ENCODE data around the gene PLPP7.
A peak's percentile ranks its signal among the peaks of the same experiment; 100 is the strongest.

The PLPP7 gene

GRCh38 chr9:131281119-131281965 lies 8.2 kb upstream of the PLPP7 start:
- no peak for DNase-seq (ENCODE audit: low read depth)

GRCh38 chr9:131282175-131282574 lies 7.3 kb upstream of the PLPP7 start:
- no peak for DNase-seq (ENCODE audit: low read depth)

GRCh38 chr9:131282688-131283422 lies 6.7 kb upstream of the PLPP7 start:
- no peak for DNase-seq (ENCODE audit: low read depth)

GRCh38 chr9:131284856-131285255 lies 4.7 kb upstream of the PLPP7 start:
- DNase-seq (ENCODE audit: low read depth) = no peak

- DNase-seq (ENCODE audit: low read depth) = no peak
These were observed 2.2 kb upstream of the PLPP7 start for GRCh38 chr9:131287359-131287758.

GRCh38 chr9:131288217-131288616 lies 1.3 kb upstream of the PLPP7 start:
- no peak for DNase-seq (ENCODE audit: low read depth)

GRCh38 chr9:131290036-131290766 lies 678 bp downstream of the PLPP7 start:
- DNase-seq (ENCODE audit: low read depth) = peak; percentile 29

- no peak for DNase-seq (ENCODE audit: low read depth)
These were observed 1.3 kb downstream of the PLPP7 start for GRCh38 chr9:131290767-131291370.

GRCh38 chr9:131291795-131292315 lies 2.3 kb downstream of the PLPP7 start:
- no peak for DNase-seq (ENCODE audit: low read depth)

GRCh38 chr9:131292937-131293336 lies 3.4 kb downstream of the PLPP7 start:
- no peak for DNase-seq (ENCODE audit: low read depth)

GRCh38 chr9:131296460-131296859 lies 6.9 kb downstream of the PLPP7 start:
- no peak for DNase-seq (ENCODE audit: low read depth)

- no peak for DNase-seq (ENCODE audit: low read depth)
These were observed 7.5 kb downstream of the PLPP7 start for GRCh38 chr9:131296906-131297500.

GRCh38 chr9:131297903-131298302 lies 8.4 kb downstream of the PLPP7 start:
- peak; percentile 44 for DNase-seq (ENCODE audit: low read depth)

GRCh38 chr9:131298341-131298740 lies 8.8 kb downstream of the PLPP7 start:
- DNase-seq (ENCODE audit: low read depth) = no peak

- no peak for DNase-seq (ENCODE audit: low read depth)
These were observed 9.3 kb downstream of the PLPP7 start for GRCh38 chr9:131298816-131299215.

GRCh38 chr9:131299346-131299960 lies 9.9 kb downstream of the PLPP7 start:
- no peak for DNase-seq (ENCODE audit: low read depth)

GRCh38 chr9:131299961-131300347 lies 10.4 kb downstream of the PLPP7 start:
- no peak for DNase-seq (ENCODE audit: low read depth)

- no peak for DNase-seq (ENCODE audit: low read depth)
These were observed 10.9 kb downstream of the PLPP7 start for GRCh38 chr9:131300444-131300843.

GRCh38 chr9:131302244-131303075 lies 12.9 kb downstream of the PLPP7 start:
- DNase-seq (ENCODE audit: low read depth) = no peak

Measured in fibroblast of gingiva (primary cell).